GM18502 (cell line): ENCODE data around the gene PPP1R13L.
"Not testable (repeated sequence)": the region's sequence is repeated elsewhere in the genome, so short reads cannot be mapped to it uniquely, and the experiment has no call there.

Experiments used
- ATAC-seq: cut with Tn5 transposase; IDR thresholded peaks from one replicate; pipeline ENCODE4 v1.9.1; 2021; ENCODE audit warnings: mild to moderate bottlenecking; ENCODE audit not compliant: unreplicated experiment, poor library complexity

PPP1R13L gene

GRCh38 chr19:45432543-45432942 is 27.7 kb upstream of the PPP1R13L start:
- ATAC-seq = not testable (repeated sequence)

DNA sequence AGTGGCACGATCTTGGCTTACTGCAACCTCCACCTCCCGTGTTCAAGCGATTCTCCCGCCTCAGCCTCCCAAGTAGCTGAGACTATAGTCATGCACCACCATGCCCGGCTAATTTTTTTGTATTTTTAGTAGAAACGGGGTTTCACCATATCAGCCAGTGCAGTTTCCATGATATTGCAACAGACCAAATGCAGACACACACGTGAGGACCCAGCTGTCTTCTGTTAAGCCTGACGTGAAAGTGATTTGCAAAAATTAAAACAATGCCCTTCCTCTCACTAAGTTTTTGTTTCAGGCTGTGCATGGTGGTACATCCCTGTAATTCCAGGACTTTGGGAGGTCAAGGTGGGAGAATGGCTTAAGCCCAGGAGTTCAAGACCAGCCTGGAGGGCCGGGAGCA is 26.1 kb upstream of the PPP1R13L start:
- ATAC-seq = not testable (repeated sequence)

DNA sequence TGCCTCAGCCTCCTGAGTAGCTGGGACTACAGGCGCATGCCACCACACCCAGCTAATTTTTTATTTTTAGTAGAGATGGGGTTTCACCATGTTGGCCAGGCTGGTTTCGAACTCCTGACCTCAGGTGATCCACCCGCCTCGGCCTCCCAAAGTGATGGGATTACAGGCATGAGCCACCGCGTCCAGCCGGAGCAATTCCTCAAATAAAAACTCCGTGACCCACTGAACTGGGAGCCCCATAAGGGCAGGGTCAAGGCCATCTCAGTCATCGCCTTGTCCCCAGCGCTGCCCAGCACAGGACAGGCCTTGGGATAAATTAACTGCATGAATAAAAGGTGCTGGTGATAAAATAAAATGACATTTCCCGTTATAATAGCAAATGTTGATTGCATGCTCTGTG is 25.0 kb upstream of the PPP1R13L start:
- not testable (repeated sequence) for ATAC-seq

GRCh38 chr19:45428384-45429231 is 23.7 kb upstream of the PPP1R13L start:
- ATAC-seq = no peak

GRCh38 chr19:45424191-45425058 is 19.6 kb upstream of the PPP1R13L start:
- peak; percentile 11 for ATAC-seq

- peak; percentile 54 for ATAC-seq
Measured at GRCh38 chr19:45423589-45424190, 18.8 kb upstream of the PPP1R13L start, which contains the start of gene ERCC1. ERCC1 (minus strand) TSS chr19:45423917; CDS start chr19:45423374, 543 bp downstream.

DNA sequence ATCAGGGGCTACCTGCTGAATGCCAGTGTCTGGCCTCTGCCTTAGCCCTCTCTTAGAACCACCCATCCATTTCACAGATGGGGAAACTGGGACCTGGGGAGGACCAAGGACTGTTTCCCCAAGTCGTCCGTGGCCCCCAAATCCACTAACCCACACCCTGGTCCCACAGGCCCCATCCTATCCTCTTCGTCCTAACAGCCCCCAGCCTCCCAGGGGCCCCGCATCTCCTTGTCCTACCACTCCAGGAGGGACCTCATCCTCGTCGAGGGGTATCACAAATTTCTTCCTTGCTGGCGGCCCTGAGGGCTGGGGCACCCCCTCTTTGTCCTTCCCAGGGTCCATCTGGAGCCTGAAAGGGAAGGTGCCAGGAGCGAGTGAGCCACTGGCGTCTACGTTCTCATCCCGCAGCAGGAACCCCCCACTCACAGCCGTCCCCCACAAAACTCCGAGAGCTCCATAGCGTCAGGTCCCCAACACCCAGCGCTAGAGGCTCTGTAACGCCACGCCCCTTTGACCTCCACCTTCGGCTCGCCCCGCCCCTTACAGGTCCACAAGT is 18.2 kb upstream of the PPP1R13L start:
- no peak for ATAC-seq

GRCh38 chr19:45421947-45422498 is 17.2 kb upstream of the PPP1R13L start:
- ATAC-seq = no peak

- ATAC-seq = no peak
Measured at GRCh38 chr19:45420871-45421270, 16.0 kb upstream of the PPP1R13L start.

DNA sequence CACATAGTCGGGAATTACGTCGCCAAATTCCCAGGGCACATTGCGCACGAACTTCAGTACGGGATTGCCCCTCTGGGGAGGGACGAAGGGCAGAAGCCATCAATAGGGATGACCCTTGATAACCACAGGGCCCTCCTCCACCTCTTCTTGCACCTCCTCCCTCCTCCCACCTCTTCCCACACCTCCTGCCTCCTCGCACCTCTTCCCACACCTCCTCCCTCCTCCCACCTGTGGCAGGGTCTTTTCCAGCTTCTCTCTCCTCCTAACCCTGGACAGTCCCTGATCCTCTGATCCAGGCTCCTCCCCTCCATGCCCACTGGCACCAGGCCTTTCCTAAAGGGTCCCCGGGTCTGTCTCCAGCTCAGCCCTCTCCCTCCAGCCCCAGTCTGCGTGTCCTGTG is 15.5 kb upstream of the PPP1R13L start:
- ATAC-seq = no peak

- ATAC-seq = no peak
Measured at GRCh38 chr19:45419895-45420294, 15.0 kb upstream of the PPP1R13L start.

DNA sequence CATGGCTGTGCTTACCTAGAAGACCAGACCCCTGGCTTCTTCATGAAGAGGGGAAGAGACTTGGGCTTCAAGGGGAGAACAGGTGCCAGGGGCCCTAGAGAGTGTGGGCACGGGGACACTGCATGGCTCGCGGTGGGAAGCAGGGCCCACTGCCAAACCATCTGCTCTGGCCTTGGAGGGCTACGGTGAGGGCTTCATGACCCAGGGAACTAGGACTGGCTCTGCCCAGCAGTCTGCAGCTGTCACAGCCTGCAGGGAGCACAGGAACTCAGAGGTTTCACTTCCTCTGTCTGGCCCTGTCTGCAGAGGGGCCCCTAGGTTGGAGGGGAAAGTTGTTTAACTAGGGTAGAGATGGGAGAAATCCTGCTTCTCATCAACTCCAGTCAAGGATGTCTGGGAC is 14.5 kb upstream of the PPP1R13L start:
- ATAC-seq = peak; percentile 67

- ATAC-seq = no peak
Measured at GRCh38 chr19:45418802-45419201, 13.9 kb upstream of the PPP1R13L start.

DNA sequence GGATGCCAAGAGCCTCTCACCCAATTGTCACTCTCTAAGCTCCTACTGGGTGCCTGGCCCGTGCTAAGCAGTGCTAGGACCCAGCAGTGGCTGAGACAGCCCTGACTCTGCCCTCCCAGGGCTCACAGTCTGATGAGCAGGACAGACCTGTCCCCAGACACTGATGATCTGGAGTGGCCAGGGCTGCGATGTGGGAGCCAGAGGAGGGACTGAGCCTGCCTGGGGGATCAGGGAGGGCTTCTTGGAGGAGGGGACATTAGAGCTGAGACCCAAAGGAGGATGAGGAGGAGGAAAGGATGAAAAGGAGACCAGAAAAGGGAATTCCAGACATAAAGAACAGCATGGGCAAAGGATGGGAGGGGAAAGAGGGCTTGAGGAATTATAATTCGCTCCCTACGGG is 12.3 kb upstream of the PPP1R13L start:
- no peak for ATAC-seq

GRCh38 chr19:45414468-45414867 is 9.6 kb upstream of the PPP1R13L start:
- ATAC-seq = no peak

- ATAC-seq = no peak
Measured at GRCh38 chr19:45413497-45413896, 8.6 kb upstream of the PPP1R13L start.

- not testable (repeated sequence) for ATAC-seq
Measured at GRCh38 chr19:45410330-45410729, 5.5 kb upstream of the PPP1R13L start.

DNA sequence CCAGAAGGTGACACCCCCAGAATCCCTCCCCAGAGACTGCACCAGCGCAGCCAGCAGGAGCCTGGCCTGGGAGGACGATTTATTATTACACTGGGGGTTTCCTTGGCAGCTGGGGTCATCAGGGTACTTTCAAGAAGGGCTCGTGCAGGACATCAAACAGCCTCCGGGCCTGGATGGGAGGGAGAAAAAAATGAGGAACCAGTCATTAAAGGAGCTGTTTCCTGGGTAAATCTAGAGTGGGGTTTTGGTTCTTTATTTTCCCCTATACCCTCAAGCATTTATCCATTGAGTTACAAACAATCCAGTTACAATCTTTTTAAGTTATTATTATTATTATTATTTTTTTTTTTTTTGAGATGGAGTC is 4.7 kb upstream of the PPP1R13L start:
- no peak for ATAC-seq

- no peak for ATAC-seq
Measured at GRCh38 chr19:45408830-45409556, 4.1 kb upstream of the PPP1R13L start.

GRCh38 chr19:45408121-45408520 is 3.3 kb upstream of the PPP1R13L start:
- no peak for ATAC-seq
